GM21447 (cell line): ENCODE data around the gene FLII.

Experiments used
- ATAC-seq: cut with Tn5 transposase; IDR thresholded peaks from one replicate; pipeline ENCODE4 v1.9.1; 2021; ENCODE audit not compliant: unreplicated experiment

Gene FLII

DNA sequence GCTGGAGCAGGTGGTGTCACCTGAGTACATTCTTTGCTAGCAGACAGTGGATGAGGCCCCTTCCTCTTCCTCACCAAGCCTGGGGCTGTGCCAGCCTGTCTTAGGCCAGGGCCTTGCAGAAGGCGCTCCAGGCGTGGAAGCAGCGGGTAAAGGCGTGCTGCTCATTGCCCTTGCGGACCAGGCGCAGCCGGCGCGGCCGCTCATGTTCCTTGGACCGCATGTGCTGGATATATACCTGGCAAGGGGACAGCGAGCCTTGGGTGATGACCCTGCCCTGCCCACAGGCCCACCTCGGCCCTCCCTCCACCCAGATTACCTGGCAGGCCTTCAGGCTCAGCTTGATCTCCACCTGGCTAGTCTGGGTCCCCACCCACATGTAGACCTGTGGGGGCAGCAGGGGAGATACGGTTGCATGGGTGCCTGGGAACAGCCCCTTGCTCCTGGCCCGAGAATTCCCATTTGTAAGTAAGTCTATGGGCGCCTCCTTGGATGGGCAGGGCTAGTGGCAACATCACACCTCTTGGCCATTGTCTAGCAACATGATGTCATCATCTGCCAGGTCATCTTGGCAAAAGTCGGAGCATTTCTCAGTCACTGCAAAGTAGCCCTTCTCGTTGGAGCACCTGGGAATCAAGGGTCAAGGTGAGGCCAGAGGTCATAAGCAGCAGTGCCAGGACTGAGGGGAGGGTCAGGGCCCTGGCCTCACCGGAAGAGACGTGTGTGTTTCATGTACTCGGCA lies 13.3 kb downstream of the FLII start:
- no peak for ATAC-seq

DNA sequence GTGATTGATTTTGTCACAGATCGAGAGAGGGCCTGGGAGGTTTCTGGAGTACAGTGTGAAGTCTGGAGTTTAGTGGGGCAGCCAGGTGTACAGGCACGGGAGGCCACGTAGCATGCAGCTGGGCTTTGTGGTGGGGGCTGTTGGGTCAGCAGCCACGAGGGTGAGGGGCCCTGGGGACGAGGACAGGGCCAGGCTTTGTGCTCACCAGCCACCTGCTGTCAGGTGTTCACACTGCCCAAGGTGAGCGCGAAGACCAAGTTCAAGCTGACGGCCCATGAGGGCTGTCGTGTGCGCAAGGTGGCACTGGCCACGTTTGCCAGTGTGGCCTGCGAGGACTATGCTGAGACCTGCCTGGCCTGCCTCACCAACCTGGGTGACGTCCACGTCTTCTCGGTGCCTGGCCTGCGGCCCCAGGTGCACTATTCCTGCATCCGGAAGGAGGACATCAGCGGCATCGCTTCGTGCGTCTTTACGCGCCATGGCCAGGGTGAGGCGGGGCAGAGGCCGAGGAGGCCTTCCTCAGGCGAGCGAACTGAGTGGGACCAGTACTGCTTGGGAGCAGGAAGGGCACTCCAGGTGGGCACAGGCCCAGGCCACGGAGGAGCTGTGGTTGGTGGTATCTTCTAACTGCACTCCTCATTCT lies 17.2 kb downstream of the FLII start:
- ATAC-seq, result no peak

DNA sequence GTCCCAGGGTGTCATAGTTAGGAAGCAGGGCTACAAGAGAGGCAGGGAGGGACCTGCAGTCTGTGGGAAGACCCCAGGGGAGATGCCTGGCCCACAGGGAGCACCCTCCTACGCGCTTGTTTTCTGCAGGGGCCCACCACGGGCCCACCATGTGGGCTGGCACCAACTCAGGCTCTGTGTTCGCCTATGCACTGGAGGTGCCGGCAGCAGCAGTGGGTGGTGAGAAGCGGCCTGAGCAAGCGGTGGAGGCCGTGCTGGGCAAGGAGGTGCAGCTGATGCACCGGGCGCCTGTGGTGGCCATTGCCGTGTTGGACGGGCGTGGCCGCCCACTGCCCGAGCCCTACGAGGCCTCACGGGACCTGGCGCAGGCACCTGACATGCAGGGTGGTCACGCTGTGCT lies 18.1 kb downstream of the FLII start:
- no peak for ATAC-seq

DNA sequence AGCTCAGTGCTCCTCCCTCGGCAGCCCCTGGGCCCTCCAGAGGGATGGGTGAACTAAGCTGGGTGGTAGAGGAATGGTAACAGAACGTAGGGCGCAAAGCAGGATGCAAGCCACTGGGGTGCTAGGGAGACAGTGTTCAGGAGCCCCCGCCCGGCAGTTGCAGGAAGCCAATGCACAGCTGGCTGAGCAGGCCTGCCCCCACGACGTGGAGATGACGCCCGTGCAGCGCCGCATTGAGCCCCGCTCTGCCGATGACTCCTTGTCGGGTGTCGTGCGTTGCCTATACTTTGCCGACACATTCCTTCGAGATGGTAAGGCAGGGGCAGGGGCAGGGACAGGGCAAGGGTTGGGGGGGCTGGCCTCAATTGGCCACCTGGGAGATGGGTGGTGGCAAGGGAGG lies 20.2 kb downstream of the FLII start:
- ATAC-seq, result no peak

DNA sequence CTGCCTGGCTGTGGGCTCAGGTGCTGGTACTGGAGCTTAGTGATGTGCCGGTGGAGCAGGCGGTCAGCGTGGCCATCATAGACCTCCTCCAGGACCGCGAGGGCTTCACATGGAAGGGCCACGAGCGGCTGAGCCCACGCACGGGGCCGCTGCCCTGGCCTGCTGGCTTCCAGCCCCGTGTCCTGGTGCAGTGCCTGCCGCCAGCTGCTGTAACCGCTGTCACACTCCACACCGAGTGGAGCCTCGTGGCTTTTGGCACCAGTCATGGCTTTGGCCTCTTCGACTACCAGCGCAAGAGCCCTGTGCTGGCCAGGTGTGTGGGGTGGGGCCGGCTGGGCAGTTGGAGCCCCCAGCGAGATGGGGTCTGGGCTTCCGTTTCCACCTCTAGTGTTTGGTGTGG lies 21.1 kb downstream of the FLII start:
- ATAC-seq, result no peak

DNA sequence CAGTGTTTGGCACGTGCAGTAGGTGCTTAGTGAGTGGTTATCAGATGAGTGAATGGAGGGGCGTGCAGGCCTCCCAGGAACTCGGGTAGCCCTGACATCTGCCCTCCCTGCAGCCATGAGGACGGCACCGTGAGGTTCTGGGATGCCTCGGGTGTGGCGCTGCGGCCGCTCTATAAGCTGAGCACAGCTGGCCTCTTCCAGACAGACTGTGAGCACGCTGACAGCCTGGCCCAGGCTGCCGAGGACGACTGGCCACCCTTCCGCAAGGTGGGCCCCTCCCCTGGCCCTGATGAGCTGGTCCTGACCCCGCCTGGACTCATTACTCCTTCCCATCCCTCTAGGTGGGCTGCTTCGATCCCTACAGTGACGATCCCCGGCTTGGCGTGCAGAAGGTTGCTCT lies 22.0 kb downstream of the FLII start:
- ATAC-seq, result no peak

DNA sequence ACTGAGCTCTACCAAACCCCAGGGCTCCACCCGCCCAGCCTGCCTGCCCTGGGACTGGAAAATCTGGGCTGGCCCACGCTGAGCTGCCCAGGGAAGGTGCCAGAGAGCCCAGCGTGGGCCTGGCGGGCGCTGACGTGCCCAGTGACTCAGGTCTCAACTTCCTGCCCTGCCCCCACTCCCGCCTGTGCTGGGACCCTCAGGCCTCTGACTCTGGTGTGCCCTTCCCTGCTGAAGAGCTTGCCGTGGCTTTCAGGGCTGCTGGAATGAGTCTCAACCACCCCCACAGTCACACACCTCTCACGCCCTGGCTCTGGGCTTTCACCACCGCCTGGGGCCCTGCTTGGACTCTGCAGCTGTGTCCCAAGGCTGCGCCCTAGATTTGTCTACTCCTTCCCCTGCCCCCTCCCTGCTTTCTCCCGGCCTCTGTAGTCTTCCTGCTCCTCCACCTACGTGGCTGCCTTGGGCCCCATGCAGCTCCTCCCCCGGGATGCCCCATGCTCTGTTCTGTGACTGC lies 22.7 kb downstream of the FLII start:
- no peak for ATAC-seq

DNA sequence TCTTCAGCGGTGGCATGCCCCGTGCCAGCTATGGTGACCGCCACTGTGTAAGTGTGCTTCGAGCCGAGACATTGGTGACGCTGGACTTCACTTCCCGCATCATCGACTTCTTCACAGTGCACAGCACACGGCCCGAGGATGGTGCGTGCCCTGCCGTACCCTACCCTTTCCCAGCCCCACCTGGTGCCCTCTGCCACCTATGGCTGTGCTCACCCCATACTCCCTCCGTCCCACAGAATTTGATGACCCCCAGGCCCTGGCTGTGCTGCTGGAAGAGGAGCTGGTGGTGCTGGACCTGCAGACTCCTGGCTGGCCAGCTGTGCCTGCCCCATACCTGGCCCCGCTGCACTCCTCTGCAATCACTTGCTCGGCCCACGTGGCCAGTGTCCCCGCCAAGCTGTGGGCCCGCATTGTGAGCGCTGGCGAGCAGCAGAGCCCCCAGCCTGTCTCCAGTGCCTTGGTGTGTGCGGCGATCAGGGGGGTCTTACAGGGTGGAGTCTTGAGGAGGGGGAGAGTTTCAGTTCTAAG lies 23.6 kb downstream of the FLII start:
- ATAC-seq, result no peak

DNA sequence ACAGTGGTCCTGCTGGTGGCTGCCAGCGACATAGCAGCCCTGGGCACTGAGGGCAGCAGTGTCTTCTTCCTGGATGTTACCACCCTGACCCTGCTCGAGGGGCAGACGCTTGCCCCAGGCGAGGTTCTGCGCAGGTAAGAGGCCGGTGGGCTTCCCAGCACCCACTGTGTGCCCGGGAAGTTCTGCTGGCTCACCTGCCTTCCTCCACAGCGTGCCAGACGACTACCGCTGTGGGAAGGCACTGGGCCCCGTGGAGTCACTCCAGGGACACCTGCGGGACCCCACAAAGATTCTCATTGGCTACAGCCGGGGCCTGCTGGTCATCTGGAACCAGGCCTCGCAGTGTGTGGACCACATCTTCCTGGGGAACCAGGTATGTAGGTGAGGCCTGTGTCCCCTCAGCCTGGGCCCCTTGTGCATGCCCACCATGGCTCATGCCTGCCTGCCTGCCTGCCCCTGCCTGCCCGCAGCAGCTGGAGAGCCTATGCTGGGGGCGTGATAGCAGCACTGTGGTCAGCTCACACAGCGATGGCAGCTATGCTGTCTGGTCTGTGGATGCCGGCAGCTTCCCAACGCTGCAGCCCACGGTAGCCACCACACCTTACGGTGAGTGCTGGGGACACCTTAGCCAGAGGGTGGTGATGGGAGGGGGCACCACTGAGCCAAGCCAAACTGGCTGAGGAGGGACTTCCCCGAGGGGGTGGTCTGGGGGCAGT lies 24.6 kb downstream of the FLII start:
- ATAC-seq, result no peak

DNA sequence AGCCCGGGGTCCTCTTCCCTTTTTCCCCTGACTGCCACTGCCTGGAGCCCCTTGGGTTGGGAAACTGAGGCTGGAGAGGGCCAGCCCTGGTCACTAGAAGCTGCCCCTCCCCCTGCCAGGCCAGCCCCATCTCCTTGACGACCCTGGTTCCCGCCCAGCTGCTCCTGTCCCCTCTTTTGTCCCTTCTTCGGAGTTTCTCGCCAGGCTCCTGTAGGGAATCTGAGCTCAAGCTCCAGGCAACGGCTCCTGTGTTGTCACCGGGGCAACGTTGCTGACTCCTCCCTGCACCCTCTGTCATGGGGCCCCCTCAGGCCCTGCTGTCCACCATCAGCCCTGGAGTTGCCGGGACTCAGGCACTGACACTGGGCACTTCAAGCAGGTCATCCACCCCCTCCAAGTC lies 27.4 kb downstream of the FLII start:
- ATAC-seq, result no peak

DNA sequence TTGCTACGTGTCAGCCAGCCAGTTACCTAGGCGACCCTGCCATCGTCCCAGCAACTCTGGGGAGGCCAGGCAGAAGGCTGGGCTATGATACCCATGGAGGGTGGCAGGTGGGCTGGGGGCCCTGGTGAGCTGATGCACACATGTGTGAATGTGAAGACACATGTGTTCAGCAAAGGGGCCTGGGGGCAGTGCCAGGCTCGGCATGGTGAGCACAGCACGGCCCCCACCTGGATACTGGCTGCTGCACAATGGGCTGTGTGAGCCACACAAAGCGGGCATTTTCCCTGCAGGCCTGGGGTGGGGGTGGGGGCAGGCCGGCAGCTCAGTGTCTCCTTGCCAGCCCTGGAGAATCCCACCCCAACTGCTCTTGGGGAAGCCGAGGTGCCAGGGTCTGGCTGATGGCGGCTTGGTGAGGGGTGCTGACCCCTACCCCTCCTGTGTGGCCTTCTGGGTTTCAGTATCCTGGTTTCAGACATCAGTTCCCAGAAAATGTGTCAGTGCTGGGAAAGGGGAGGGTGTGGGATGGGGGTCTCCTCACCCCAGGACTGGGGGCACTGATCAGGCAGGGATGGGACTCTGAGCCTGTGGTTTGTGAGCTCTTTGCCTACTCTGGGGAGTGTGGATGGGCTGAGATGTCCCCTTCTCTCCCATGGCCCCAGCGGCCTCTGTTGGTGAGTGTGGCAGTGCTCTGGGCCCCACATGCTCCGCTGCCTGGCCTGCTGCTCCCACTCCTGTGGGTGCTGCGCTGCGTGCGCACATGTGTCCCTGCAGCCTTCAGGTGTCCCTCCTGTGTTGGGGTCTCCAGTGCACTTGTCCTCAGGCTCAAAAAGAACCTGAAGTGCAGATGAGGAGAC lies 28.0 kb downstream of the FLII start:
- ATAC-seq, result no peak

DNA sequence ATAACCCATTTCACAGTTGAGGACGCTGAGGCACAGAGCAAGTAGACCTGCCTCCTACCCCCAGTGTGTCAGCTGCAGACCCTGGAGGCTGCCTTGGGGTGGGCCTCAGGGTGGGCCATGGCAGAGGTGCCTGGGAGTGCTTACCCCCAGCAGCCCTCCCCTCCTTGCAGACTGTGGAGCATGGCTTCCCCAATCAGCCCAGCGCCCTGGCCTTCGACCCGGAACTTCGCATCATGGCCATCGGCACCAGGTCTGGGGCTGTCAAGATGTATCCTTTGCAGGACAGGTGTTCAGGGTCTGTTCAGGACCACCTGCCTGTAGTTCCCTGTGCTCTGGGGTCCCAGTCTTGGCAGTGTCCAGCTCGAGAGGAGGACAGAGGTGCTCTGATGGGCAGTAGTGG lies 28.8 kb downstream of the FLII start:
- ATAC-seq, result no peak

DNA sequence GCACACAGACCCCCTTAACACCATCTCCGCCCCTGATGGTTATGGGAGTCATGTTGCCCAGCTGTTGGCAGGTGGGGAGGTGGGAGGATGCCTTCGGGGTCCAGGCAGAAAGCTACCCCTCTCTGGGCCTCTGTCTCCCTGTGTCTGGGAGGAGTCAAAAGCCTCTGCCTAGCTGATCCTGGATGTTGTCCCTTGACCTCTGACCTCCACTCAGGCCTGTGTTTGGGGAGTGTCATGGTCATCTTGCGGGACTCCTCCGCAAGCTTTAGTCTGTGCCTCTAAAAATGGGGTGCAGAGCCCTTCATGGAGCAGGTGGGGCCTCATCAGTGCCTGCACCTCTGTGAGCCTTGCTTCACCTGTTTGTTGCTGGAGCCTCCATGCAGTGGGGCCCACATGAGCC lies 29.3 kb downstream of the FLII start:
- ATAC-seq, result no peak

DNA sequence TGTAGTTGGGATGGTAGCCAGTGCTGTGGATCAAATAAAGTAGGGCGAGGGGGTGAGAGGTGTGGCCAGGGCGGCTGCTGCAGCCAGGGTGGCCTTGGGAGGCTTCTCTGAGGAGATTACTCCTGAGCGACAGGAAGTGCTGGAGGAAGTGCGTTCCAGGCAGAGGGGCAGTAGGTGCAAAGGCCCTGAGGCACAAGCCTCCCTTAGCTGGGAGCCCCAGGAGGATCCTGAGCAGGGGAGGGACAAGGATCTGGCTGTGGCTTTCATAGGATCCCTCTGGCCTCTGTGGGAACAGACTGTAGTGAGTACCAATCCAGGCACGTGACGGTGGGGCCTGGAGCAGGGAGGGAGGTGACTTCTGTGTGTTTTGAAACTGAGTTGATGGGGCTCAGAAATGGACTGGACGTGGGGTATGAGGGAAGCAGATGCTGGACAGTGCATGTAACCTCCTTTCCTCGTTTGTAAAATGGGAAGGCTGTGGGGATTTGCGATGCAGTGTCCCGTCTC lies 30.3 kb downstream of the FLII start:
- ATAC-seq, result no peak

DNA sequence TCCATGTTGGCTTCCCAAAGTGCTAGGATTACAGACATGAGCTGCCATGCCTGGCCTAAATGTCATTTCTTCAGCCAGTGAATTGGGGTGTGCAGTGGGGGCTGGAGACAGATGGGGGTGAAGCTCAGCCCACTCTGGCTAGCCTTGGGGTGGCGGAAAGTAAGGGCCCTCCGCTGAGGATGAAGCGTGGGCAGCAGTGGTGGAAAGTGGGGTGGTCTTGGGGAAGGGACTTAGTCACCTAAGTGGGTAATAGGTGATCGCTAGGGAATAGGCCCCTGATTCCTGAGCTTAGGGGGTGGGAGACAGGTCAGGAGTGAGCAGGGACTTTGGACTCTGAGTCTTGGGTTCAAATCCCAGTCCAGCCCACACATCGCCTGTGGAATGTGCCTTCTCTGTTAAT lies 30.9 kb downstream of the FLII start:
- ATAC-seq, result no peak

DNA sequence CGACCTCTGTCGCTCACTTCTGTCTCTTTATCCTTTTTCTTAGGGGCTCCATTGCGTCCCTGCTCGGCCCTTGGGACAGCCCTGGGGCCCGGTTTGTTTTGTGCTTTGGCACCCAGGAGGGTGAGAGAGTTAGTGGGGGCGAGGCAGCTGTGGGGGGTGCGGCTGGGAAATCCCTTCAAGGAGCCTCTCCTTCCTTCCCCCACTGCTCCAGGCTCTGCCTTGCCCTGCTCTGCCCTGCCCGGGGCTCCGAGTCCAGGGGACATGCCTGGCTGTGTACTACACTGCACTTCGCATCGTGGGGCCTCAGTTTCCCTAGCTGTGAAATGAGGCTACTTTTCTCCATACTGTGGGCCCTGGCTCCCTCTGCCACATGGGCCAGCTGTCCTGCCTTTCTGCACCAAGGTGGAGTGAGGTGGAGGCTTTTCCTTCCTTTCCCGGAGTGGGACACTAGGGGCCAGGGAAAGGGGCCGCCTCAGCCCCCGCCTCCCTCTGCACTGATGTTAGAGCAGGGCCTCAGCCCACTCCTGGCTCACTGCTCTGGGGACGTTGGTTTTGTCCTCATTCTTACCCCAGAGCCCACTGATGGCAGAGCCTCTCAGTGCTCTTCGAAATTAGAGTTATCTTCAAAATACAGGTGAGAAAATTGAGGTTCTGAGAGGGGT lies 32.1 kb downstream of the FLII start:
- ATAC-seq, result no peak

DNA sequence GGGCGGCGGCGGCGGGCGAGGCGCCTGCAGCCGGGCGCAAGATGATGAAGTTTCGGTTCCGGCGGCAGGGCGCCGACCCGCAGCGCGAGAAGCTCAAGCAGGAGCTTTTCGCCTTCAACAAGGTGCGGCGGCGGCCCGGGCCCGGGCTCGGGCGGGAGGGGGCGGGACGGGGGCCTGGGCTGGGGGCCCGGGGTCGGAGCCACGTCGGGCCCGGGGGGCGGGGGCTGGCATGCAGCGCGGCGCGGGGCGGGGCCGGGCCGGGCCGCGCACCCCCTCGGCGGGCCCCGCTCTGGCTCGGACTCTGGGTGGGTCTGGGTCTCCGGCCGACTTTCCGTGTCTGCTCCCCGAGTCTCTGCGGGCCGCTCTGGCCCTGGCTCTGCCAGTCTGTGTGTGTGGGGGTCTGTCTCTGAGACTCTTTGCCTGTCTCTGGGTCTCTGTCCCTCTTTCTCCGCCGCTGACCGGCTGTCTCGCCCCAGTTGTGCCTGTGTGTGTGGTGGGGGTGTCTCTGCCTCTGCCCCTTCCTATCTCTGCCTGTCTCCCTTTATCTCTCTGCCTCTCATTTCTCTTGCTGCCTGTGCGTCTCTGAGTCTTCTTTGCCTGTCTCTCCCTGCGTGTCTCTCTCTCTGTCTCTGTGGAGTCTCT lies 32.8 kb downstream of the FLII start:
- peak; percentile 14 for ATAC-seq

DNA sequence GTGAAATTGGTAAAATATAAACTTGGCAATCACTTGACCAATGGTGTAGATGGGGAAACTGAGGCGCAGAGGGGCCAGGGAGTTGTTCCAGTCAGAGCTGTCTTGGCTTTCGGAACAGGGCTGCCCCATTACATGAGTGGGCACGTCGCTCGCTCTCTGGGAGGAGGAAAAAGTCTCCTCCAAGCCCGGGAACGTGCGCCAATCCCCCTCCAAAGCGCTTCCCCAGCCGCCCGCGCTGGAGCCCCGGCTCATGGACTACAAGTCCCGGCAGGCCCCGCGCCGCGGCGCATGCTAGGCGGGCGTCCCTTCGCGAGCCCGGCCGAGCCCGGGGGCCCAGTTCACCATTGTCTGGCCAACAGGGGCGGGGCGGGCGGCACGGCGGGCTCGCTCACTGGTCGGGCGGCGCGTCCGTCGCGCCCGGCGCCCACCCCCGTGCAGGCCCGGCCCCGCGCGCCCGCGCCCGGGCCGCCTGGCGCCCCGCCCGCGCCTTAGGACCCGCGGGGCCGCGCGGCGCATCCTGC lies 33.4 kb downstream of the FLII start, which contains the start of gene LLGL1:
TSS of gene LLGL1 (plus strand) at position 515 of the 521 bp plus-strand sequence. CDS start 48 bp downstream, outside the sequence.
- ATAC-seq, result peak; percentile 66

DNA sequence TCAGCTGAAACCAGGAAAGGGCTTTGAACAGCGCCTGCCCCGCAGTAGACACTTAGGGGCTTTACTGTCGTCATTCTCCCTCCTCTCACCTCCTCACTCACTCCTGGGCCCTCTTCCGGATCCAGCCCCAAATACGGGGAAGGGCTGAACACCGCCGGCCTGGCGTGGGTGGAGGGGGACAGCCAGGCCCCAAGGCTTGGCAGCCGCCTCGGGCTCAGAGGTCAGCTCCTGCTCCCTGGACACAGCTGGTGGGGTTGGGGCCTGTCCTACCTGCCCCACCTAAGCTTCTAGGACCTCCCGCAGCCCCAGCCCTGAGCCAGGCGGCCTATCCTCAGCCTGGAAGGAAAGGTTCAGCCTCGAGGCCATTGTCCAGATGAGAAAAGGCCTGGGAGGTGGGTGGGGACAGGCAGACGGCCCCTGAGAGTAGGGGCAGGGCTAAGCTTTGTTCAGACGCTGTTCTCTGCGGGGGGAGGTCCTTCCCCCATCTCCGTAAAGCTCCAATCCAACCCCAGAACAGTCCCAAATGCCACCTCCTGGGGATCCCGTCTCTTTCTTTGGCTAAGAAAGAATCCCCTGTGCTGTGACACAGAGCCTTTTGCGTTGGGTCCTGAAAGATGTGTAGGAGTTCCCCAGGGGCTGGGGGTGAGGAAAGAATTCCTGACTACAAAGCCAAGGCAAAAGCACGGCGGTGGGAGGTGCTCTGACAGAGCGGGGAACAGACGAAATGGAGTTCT lies 34.0 kb downstream of the FLII start:
- ATAC-seq, result no peak
